DMS153 treated with DMSO at 0.1 percent for 48 hours (cell line): Measurements from ENCODE around the gene HSF2.
"Not testable (repeated sequence)": the region's sequence is repeated elsewhere in the genome, so short reads cannot be mapped to it uniquely, and the experiment has no call there.

ENCODE experiments used
- DNase-seq: peaks from one replicate; lab custom pipeline; 2025; ENCODE audit not compliant: unreplicated experiment; lab: John Stamatoyannopoulos, UW

Gene HSF2

DNA sequence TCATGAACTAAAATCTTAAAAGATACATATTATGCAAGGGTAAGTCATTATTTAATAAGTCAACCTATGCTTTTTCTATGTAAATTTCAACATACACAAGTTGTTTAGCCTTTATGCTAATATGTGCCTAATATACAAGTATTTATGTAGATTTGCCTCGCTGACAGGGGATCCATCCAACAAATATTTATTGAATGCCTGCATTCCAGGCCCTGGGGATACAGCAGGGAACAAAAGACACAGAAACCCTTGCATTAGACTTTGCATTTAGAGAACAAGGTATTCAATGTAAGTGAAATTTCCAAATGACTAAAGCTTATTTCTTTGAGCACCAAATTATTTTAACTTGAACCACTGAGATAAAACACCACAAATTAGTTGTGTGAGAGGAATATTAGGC, 53.1 kb downstream of the HSF2 start:
- no peak for DNase-seq

DNA sequence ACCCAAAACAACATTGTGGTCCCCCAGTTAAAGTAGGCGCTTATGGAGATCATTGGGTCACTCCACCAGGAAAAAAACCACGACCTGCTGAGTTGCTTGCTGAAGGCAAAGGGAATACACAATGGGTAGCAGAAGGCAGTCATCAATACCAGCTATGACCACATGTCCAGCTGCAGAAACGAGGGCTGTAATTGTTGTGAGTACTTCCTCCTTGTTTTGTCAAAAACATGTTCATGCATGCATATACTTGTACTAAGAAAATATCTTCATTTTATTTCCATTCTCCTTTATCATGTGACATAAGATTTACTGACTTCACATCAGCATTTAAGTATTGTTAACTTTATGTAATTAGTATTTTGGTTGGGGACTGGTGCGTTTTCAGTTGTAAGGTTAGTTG, 55.2 kb downstream of the HSF2 start:
- no peak for DNase-seq

DNA sequence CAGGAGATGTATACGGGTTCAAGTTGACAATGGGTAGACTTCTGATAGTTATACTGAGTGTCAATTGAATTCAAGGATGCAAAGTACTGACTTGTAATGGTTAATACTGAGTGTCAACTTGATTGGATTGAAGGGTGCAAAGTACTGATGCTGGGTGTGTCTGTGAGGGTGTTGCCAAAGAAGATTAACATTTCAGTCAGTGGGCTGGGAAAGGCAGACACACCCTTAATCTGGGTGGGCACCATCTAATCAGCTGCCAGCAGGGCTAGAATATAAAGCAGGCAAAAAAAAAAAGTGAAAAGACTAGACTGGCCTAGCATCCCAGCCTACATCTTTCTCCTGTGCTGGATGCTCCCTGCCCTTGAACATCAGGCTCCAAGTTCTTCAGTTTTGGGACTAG, 55.7 kb downstream of the HSF2 start:
- not testable (repeated sequence) for DNase-seq

DNA sequence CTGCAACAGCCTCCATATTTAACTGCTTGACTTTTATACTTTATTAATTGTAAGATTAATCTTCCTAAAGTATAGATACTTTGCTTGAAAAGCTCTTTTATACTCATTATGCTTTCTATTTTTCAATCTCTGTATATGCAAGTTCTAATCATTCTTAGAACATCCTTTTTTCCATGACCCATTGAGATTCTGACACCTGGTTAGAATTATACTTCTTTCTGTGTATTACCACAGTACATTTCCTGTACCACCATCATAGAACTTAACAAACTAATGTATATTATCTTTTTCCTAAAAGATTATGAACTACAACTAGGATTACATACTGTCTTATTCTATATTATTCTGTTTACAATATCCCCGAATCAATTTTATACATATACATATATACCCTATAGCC, 58.6 kb downstream of the HSF2 start:
- DNase-seq: no peak

DNA sequence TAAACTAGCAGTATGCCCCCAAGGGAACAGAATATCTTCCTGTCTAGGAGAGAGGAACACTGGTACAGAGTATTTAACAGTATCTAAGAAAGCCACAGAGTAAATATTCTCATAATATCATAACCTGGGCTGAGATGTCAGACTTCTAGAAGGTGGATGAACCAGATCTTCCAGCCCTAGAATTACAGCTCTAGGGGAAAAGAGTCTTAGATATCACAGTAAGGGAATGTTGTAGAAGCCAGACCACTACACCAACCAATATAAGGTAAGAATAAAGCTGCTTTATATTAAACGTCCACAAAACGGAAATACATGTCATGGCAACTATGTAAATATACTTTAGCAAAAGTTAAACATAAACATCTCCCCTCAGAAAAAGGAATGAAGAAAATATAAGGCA, 59.8 kb downstream of the HSF2 start:
- no peak for DNase-seq

DNA sequence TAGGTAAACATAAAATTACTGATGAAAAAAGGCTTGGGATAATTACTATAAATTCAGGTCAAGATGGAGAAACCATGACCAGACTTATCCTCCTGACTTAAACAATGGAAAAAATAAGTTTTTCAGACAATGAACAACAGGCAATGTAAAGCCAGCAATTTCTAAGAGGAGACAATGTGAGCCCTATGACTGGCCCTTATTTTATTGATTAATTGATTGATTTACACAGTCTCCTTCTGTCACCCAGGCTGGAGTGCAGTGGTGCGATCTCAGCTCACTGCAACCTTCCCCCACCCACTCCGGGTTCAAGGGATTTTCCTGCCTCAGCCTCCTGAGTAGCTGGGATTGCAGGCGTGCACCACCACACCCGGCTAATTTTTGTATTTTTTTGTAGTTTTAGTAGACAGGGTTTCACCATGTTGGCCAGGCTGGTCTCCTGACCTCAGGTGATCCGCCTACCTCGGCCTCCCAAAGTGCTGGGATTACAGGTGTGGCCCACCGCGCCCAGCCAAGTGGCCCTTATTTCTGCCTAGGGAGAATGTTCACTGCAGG, 60.5 kb downstream of the HSF2 start:
- not testable (repeated sequence) for DNase-seq

DNA sequence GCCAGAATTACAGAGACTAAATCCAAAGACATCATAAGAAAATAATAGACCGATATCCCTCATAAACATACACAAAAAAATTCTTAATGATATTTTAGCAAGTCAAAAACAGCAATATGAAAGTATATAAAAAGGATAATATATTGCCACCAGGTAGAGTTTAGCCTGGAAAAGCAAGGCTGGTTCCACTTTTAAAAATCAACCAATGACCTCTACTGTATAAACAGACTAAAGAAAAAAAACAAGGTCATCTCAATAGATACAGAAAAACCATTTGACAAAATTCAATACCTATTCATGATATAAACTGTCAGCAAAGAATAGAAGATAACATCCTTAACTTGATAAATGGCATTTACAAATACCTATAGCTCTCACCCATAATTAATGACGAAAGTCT, 62.4 kb downstream of the HSF2 start:
- DNase-seq: no peak

DNA sequence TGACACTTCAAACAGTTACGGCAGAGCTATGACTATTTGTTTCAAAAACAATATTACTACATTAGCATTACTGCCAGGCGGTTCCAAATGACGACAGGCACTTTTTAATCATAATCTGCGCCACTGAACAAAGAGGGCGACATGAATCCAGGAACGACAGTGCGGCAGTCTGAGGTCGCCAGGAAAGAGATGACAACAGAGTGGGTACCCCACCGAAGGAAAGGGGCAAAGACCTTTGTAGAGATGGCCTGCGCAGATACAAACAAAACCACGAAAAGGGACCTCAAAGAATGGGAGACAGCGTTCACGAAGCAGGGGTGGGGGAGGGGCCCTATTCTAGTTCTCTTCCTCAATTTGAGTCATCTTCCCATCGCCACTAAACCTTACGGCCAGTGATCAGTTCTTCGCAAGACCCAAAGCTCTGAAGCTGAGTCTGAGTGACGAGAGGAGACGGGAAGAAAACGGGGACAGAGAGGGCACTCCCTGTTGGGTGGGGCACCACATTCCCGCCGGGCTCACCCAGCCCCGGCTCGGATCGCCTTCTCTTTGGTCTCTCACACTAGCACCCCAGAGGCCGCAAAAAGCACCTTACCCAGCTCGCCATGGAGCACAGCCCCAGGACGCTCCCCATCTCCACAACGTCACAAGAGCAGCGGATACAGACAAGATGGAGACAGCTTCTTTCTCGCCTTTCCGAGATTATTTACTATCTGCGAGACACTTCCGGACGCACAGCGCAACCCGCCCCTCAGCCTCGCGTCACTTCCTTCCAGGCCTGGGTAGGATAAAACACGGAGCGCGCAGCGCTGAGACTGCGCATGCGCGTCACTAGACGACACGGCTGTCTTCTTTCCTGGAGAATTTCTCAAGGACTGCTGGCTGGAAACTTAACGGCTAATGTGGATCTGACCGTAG, 71.9 kb downstream of the HSF2 start, which contains the start of gene SERINC1:
TSS of gene SERINC1 (minus strand) at position 701 of the 915 bp plus-strand sequence. CDS start at position 631, 70 bp downstream.
- peak; percentile 66 for DNase-seq

DNA sequence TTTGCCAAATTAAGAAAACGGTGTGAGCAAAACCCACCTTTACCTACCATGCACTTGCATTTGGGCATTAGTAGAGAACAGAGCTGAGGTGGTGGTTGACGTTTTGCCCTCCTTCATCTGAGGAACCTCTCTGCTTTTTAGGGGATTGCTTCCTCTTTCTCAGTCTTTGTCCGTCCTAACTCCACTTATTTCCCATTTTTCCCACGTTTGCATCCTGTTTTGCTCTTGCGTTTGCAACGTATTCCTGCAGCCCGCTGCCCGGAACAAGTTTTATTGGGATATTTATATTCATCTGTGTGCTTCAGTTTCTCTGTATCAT, 72.5 kb downstream of the HSF2 start:
- no peak for DNase-seq

DNA sequence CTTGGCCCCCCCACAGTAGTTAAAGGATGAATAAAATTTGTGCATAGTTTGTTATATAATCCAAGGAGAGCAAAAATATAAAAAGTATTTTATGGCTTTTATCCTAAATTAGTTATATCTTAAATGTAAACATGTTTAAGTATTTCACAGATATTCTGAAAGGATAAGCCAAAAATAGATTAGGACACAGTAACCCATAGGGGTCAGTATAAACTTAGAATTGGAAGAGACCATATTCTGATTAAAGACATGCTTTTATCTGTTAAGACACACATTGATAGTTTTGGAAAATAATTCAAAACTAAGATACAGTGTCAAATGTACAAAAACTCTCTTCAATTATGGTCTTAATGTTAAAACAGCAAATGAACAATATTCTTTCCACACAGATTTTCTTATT, 76.7 kb downstream of the HSF2 start:
- DNase-seq: no peak

DNA sequence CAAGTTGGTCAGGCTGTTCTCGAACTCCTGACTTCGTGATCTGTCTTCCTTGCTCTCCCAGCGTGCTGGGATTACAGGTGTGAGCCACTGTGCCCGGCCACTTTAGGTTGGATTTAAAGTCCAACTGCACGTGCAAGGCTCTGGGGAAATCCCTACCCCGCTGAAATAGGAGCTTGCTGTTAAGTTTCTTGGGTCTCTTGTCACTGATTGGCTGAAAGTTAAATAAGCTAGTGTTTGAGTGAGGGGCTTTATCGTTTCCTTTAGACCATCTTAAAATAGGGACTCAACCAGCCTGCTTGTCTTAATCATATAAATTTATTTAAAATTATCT, 83.3 kb downstream of the HSF2 start:
- no peak for DNase-seq
